HG03439 (cell line): ENCODE data around the gene ABCB7.
"Not testable (repeated sequence)": the region's sequence is repeated elsewhere in the genome, so short reads cannot be mapped to it uniquely, and the experiment has no call there.

Experiments used
- ATAC-seq: cut with Tn5 transposase; IDR thresholded peaks from one replicate; pipeline ENCODE4 v1.9.1; 2021; ENCODE audit warnings: mild to moderate bottlenecking, moderate library complexity; ENCODE audit not compliant: unreplicated experiment

Gene ABCB7

GRCh38 chrX:75155827-75156525, at the start of gene ABCB7:
ABCB7 (minus strand) TSS chrX:75156283; CDS start chrX:75156272, 11 bp downstream.
- ATAC-seq: peak; percentile 79

- ATAC-seq: not testable (repeated sequence)
These were observed 32.5 kb upstream of the ABCB7 start for GRCh38 chrX:75188415-75189206.

DNA sequence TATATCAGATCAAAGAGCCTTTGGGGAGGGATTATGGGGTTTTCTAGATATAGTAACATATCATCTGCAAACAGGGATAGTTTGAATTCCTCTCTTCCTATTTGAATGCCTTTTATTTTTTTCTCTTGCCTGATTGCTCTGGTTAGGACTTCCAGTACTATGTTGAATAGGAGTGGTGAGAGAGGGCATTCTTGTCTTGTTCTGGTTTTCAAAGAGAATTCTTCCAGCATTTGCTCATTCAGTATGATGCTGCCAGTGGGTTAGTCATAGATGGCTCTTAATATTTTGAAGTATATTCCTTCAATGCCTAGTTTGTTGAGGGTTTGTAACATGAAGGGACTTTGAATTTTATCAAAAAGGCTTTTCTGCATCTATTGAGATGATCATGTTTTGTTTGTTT, 25.6 kb upstream of the ABCB7 start:
- no peak for ATAC-seq

- not testable (repeated sequence) for ATAC-seq
These were observed 23.6 kb upstream of the ABCB7 start for GRCh38 chrX:75179536-75180293.

DNA sequence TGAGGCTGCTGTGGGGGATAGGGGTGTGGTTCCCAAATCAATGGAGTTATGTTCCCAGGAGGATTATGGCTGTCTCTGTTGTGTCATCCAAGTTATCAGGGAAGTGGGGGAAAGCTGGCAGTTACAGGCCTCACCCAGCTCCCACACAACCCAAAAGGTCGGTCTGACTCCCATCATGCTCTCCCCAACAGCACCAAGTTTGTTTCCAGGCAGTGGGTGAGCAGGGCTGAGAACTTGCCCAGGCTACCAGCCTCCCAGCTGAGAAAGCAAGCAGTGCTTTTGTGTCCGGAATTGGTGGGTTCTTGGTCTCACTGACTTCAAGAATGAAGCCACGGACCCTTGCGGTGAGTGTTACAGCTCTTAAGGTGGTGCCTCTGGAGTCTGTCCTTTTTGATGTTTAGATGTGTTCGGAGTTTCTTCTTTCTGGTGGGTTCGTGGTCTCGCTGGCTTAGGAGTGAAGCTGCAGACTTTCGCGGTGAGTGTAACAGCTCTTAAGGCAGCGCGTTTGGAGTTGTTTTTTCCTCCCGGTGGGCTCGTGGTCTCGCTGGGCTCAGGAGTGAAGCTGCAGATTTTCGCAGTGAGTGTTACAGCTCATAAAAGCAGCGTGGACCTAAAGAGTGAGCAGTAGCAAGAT, 16.3 kb upstream of the ABCB7 start:
- ATAC-seq: not testable (repeated sequence)

- ATAC-seq: no peak
These were observed 2.0 kb upstream of the ABCB7 start for GRCh38 chrX:75158054-75158453.

DNA sequence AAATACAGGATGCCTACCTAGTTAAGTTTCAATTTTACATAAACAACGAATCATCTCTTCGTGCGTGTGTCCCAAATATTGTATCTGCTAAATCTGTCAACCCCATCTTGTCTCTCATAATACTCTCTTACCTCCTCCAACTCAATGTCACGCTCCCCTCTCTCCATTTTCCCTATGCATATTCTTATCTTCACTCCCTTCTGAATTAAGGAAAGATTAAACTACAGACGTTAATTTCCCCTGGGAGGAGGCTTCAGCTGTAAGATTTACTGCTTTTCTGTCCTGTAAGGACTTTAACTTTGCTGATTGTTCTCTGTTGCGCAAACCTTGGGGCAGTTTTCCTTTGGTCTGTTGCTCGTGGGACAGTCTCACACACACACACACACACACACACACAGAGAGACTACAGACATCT, 455 bp upstream of the ABCB7 start:
- ATAC-seq: no peak

DNA sequence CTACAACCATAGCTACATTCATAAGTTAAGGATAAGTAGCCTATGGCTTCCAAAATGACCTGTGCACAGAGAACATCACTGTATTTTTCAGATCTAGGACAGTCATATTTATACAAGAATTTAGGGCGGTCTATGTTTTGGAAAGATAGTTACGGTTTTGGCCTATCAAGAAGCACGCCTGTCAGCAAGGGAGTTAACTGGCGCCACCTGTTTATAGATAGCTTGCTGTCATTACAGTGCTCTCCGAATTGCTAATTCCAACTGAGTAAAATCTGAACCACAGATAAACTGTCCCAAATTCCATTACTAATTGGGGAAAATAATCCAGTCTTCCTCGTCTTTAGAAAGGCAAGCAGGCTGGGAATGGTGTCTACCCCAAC, 646 bp downstream of the ABCB7 start:
- ATAC-seq: peak; percentile 45

- no peak for ATAC-seq
These were observed 1.2 kb downstream of the ABCB7 start for GRCh38 chrX:75154871-75155270.

DNA sequence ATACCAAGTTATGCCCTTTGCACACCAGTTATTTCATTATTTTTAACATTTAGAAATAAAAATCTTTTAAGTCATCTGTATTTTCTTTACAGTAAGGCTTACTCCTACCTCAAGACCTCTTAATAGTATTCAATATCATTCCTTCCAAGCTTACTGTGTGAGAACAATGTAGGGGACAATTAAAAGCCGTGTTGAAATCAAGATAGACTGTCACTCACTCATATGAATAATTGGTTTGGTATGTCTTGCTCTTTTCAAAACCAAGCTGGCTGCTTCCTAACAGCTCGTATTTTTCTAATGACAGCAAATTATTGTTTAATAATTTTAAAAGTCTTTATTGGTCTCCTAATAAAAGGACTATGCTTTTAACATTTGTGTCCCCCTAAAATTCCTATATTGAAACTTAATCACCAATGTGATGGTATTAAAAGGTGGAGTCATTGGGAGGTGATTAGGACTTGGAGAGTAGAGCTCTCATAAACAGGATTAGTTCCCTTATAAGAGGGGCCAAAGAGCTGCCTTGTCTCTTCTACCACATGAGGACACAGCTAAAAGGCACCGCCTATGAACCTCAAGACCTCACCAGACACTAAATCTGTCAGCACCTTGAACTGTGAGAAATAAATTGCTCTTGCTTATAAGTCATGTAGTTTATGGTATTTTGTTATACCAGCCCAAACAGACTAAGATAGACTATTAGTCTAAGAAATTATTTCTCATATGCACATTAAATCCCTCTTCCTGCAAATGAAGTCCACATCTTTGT, 4.1 kb downstream of the ABCB7 start:
- ATAC-seq: no peak

- ATAC-seq: no peak
These were observed 6.4 kb downstream of the ABCB7 start for GRCh38 chrX:75149654-75150053.

GRCh38 chrX:75132672-75133071, 23.4 kb downstream of the ABCB7 start:
- ATAC-seq: no peak

DNA sequence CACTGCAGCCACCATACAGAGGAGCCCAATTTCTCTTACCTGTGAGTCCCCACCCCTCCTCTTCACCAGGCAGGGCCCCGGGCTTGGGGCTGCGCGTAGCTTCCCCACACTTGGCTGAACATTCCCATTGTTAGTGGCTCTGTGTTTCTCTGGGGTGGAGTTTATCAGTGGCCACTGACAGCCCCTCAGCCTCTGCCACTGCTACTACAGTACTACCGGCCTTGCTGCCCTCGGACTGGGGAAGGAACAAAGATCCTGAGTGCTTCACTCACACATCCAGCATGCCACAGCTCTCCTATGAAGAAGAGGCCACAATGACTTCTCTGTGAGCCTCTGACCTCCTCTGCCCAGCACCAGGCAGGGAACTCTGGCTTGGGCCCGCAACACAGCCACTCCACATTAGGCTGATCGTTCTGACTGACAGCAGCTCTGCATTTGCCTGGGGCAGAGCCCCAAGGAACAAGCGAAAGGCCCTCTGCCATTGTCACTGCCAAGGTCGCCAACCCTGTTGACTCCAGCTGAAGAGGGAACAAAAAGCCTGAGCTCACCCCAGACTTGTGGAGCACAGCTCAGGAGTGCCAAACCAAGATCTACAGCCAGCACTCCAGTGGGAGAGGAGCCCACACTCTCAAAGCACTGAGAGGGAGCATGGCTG, 24.0 kb downstream of the ABCB7 start:
- ATAC-seq: no peak

DNA sequence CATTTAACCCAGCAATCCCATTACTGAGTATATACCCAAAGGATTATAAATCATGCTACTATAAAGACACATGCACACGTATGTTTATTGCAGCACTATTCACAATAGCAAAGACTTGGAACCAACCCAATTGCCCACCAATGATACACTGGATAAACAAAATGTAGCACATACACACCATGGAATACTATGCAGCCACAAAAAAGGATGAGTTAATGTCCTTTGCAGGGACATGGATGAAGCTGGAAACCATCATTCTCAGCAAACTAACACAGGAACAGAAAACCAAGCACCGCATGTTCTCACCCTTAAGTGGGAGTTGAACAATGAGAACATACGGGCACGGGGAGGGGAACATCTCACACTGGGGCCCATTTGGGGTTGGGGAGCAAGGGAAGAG, 27.0 kb downstream of the ABCB7 start:
- ATAC-seq: not testable (repeated sequence)

DNA sequence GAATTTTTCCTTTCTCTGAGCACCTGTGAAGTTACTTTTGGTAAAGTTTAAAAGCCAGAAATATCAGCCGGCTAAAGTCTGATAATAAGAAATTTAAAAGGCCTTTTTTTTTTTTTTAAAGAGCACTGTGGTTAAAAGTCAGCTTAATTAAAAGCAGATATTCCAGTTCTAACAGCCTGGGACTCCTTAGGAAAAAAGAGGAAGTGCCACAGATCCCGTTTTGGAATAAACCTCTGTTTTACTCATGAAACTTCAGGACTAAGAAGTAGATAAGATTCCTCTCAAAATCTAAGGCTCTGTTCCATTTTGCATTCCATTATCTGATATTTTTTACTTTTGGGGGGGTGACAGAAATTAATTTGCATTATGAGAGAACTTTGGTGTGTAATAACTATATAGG, 37.8 kb downstream of the ABCB7 start:
- no peak for ATAC-seq

DNA sequence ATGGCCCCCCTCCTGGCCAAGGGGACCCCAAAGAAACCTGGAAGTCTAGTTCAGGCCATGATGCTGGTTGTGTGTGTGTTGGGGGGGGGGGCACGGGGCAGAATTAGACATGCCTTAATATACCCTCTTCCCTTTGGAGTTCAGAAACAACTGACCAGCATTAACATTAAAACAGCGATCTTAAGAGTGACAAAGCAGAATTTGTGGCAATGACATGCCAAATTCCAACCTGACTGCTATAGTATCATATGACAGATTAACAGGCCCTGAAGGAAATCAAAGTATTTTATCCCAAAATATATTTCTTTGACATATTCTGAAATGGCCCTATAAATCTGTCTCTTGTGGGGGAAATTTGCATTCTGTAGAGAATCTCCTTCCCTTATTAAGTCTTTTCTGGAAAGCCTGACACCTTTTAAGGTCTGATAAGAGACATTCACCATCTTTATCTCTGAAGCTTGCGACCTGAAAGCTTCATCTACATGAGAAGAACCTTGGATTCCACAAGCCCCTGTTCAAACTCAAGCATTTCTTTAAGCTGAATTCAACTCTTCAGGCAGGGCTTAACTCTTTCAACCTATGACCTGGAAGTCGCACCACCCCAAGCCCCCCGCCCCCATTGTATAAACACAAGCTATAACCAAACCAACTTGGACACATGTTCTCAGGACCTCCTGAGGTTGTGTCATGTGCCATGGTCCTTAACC, 40.2 kb downstream of the ABCB7 start:
- ATAC-seq: no peak

DNA sequence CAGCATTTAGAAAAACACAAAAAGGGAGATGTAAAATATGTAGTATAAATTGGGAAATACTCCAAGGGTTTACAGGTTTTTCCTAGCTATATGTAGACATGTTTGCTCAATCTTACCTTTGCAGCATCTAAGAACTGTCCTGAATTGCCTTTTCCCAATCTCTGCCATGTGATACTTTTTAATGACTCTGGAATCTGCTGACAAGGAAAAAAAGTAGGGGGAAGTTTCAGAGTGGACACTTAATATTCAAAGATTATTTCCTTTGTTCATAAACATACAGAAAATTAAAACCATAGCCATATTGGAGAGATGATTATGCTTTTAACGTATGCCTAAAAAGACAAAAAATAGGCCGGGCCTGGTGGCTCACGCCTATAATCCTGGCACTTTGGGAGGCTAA, 41.4 kb downstream of the ABCB7 start:
- no peak for ATAC-seq

GRCh38 chrX:75113664-75114063, 42.4 kb downstream of the ABCB7 start:
- ATAC-seq: no peak

- no peak for ATAC-seq
These were observed 48.1 kb downstream of the ABCB7 start for GRCh38 chrX:75107863-75108509.
